Muscle layer of colon (tissue), 2 donors: ENCODE results near the gene LMX1B.

ENCODE experiments used
- H3K27ac ChIP-seq: one replicate; pipeline ENCODE4 v1.7.0; 2013; ENCODE audit warnings: low read depth, mild to moderate bottlenecking, low read length, moderate library complexity
- H3K27me3 ChIP-seq, 2 donors: one replicate each; pipeline ENCODE4 v1.7.0; 2013; ENCODE audit warnings: low read length in 2 of 2, mild to moderate bottlenecking in 2 of 2; ENCODE audit not compliant: insufficient read depth in 2 of 2, control insufficient read depth in 1 of 2
- H3K36me3 ChIP-seq: one replicate; pipeline ENCODE4 v1.7.0; 2013; ENCODE audit warnings: mild to moderate bottlenecking, low read length; ENCODE audit not compliant: insufficient read depth
- H3K4me1 ChIP-seq: one replicate; pipeline ENCODE4 v1.7.0; 2013; ENCODE audit warnings: mild to moderate bottlenecking, low read length; ENCODE audit not compliant: insufficient read depth
- H3K4me3 ChIP-seq, 2 donors: one replicate each; pipeline ENCODE4 v1.7.0; 2013; ENCODE audit warnings: low read length in 2 of 2, low read depth in 1 of 2, mild to moderate bottlenecking in 1 of 2, moderate library complexity in 1 of 2
- H3K9ac ChIP-seq: one replicate; pipeline ENCODE4 v1.7.0; 2013; ENCODE audit warnings: low read length
- H3K9me3 ChIP-seq: one replicate; pipeline ENCODE4 v1.7.0; 2013; ENCODE audit warnings: mild to moderate bottlenecking, low read length
- donor health status: abdominal sarcoma.
- donor health status: Adenocarcinoma of cecum.

LMX1B gene

DNA sequence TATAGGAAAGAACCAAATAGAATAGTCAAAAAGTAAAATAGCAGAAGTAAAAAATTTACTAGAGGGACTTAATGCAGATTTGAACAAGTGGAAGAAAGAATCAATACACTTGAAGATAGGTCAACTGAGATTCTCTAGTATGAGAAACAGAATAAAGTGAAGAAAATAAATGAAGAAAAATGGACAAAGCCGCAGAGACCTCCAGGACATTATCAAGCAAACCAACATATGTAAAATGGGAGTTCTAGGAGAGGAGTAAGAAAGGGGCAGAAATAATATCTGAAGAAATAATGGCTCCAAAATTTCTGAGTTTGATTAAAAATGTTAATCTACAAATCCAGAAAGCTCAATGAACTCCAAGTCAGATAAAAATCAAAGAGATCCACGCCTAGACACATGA is 121.1 kb downstream of the LMX1B start:
- Histone ChIP-seq H3K4me1 (no peaks in the 10 kb centered on the region), H3K27me3 (no peaks in the 10 kb centered on the region), H3K9me3 (peaks cover 3% of the 10 kb centered on the region), H3K4me3 (no peak overlapping the region), H3K9ac (no peak overlapping the region), H3K36me3 (no peaks in the 10 kb centered on the region), H3K27ac (no peak overlapping the region)

DNA sequence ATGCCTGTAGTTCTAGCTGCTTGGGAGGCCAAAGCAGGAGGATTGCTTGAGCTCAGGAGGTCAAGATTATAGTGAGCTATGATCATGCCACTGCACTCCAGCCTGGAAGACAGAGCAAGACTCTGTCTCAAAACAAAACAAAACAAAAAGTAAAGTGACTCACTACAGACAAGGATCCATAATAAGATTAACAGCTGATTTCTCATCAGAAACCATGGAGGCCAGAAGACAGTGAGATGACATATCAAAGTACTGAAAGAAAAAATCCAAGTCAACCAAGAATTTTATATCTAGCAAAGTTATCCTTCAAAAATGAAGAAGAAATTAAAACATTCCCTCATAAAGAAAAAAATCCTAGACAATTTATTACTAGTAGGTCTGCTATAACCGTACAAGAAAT is 121.8 kb downstream of the LMX1B start:
- H3K9ac ChIP-seq, result no peak overlapping the region
- H3K4me1 ChIP-seq, result no peaks in the 10 kb centered on the region

DNA sequence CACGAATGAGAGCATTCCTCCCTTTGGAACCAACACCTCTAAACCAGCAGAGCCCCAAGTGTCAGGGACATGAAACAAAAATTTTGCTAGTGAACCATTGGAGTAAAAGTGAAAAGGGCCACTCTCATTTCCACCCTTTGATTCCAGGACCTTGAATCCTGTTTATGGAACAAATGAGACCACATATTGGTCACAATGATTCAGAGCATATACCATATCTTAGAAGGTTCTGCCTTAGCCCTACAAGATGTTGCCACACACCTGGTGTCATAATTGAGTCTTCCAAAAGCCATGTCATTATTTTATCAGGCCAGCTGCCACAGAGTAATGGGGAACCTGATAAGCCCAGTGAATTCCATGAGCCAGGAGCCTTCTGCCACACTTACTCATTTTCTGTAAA is 124.8 kb downstream of the LMX1B start:
- Histone ChIP-seq H3K27me3 (no peaks in the 10 kb centered on the region), H3K4me1 (no peaks in the 10 kb centered on the region), H3K4me3 (no peak overlapping the region), H3K9ac (no peak overlapping the region), H3K9me3 (peaks cover 3% of the 10 kb centered on the region), H3K36me3 (no peaks in the 10 kb centered on the region), H3K27ac (no peak overlapping the region)

More for the DNA sequence above, 121.8 kb downstream of the LMX1B start:
- H3K27ac ChIP-seq, result no peak overlapping the region
- H3K27me3 ChIP-seq, result no peaks in the 10 kb centered on the region
- H3K4me3 ChIP-seq, result no peak overlapping the region
- peaks cover 3% of the 10 kb centered on the region for H3K9me3 ChIP-seq
- no peaks in the 10 kb centered on the region for H3K36me3 ChIP-seq

DNA sequence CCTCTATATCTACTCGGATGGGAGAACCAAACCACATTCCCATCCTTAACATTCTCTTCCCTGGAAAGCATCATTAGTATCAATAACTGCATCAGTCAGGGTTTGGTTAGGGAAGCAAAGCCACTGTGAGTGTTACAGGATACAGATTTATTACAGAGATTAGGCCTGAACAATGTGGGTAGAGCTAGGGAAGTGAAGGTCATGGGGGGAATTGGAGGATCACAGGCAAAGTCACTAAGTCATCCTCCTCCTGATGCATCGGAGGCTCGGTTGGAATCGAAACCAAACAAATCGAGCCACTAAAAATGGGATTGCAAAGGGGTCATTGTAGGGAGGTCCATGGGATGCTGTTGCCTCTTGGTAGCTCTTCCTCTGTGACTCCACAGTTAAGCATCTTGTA is 129.3 kb downstream of the LMX1B start:
- no peaks in the 10 kb centered on the region for H3K4me1 ChIP-seq

DNA sequence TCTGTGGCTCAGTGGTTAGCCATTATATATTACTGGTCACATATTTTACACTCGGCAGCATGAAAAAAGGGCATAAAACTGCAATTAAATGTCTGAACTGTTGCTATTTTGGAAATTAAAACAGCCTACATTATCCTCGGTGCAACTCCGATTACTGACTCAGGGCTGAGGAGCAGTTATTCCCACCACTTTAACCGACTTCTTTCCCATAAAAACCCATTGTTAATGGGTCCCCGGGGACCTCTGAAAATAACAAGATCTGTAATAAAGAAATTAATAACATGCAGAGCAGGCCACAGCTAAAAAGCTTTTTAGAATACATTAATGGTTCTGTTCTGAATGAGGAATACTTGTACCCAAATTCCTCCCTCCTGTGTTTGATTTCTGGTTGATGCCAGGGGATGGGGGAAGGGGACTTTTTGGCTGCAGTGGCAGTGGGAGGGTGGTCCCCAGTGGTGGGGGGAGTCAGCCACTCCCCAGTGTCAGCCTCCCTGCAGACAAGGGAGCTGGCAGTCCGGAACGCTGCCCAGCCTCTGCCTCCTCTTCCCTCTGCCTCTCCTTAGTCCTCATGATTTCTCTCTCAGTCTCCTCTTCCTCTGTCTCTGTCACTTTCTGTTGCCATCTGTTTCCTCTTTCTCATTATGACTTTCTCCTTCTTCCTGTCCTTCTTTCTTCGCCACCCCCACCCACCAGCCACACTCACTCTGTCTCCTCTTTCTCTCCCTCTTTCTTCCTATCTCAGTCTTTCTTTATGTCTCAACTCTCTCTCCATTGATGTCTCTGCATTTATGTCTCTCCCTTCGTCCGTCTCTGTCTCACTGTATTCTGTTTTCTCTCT is 132.1 kb downstream of the LMX1B start:
- H3K36me3 ChIP-seq, result no peaks in the 10 kb centered on the region
- H3K9me3 ChIP-seq, result no peaks in the 10 kb centered on the region
- peaks cover 0 to 3% of the 10 kb centered on the region in 2 donors for H3K27me3 ChIP-seq
- H3K4me3 ChIP-seq, result no peak overlapping the region
- H3K9ac ChIP-seq, result no peak overlapping the region
- no peaks in the 10 kb centered on the region for H3K4me1 ChIP-seq
- H3K27ac ChIP-seq, result no peak overlapping the region

More for the DNA sequence above, 129.3 kb downstream of the LMX1B start:
- no peaks in the 10 kb centered on the region for H3K36me3 ChIP-seq
- H3K9me3 ChIP-seq, result no peaks in the 10 kb centered on the region
- H3K27ac ChIP-seq, result no peak overlapping the region
- no peak overlapping the region for H3K9ac ChIP-seq
- H3K4me3 ChIP-seq, result no peak overlapping the region
- H3K27me3 ChIP-seq, result no peaks in the 10 kb centered on the region
